ENCODE results near the gene CA10. TPM values are rescaled to one million over a fixed set of nuclear protein-coding genes. Genes with fewer than 3 reads are reported as not detected.

Gene CA10
- total and polyA plus RNA-seq, 2 donors (not counting 3 experiments of a cell fraction or from before 2014, with no cell fraction given) = not detected

GRCh38 chr17:52181782-52182181, 23.3 kb upstream of the CA10 start:
- BruUV-seq (replicated peaks) = no TSS peak
- H3K27ac ChIP-seq (ENCODE audit: insufficient read depth, low read depth, low read length) = no peak overlapping the region
- no peaks in the 10 kb centered on the region for H3K9me1 ChIP-seq (replicated peaks; ENCODE audit: control insufficient read depth, extremely low read depth, insufficient read depth, low read length)
- DNase-seq (ENCODE audit: low read depth, low spot score) (no peak), FAIRE-seq (no peak)
- no peaks in the 10 kb centered on the region for H3K79me2 ChIP-seq (ENCODE audit: control insufficient read depth, insufficient read depth, low read length)
- no peaks in the 10 kb centered on the region for H3K4me1 ChIP-seq (ENCODE audit: control insufficient read depth, extremely low read depth, insufficient read depth, low read length)
- no peak for TF ChIP-seq MAX (IDR thresholded peaks at IDR 0.05; ENCODE audit: insufficient read depth, insufficient read length)
- no peak for TF ChIP-seq POLR2A (IDR thresholded peaks at IDR 0.05; ENCODE audit: low read depth, low read length)
- TF ChIP-seq GATA2 (IDR thresholded peaks at IDR 0.05; ENCODE audit: insufficient read depth, insufficient read length, low read depth, low read length) = no peak
- no peak for TF ChIP-seq EZH2 (IDR thresholded peaks at IDR 0.05; ENCODE audit: borderline replicate concordance, low read depth, low read length, severe bottlenecking)
- no peak for TF ChIP-seq POLR2AphosphoS5 (IDR thresholded peaks at IDR 0.05; ENCODE audit: insufficient read depth, low read depth, low read length)
- no peak for TF ChIP-seq FOS (IDR thresholded peaks at IDR 0.05; ENCODE audit: borderline replicate concordance, insufficient read depth, low read length)
- TF ChIP-seq MYC (IDR thresholded peaks at IDR 0.05; ENCODE audit: low read depth, low read length) = no peak
- no peak for TF ChIP-seq CTCF (IDR thresholded peaks at IDR 0.05; ENCODE audit: extremely low read depth in 1 of 2, insufficient read depth in 1 of 2, low read depth in 1 of 2, low read length in 2 of 2)
- no peak for TF ChIP-seq JUN (IDR thresholded peaks at IDR 0.05; ENCODE audit: borderline replicate concordance, insufficient read depth, insufficient read length, low read depth)
- no peaks in the 10 kb centered on the region for H3K9me3 ChIP-seq (replicated peaks; ENCODE audit: control insufficient read depth, insufficient read depth, low read length)
- no peaks in the 10 kb centered on the region for H3K27me3 ChIP-seq (ENCODE audit: control insufficient read depth in 2 of 2, insufficient read depth in 2 of 2, low read length in 2 of 2)
- no peak overlapping the region for H2AFZ ChIP-seq (ENCODE audit: low read depth, low read length)
- H3K9ac ChIP-seq (replicated peaks; ENCODE audit: extremely low read depth, insufficient read depth, low read length) = no peak overlapping the region
- CTCF ChIA-PET = no interaction called here
- intact Hi-C loops (cut with micrococcal nuclease) = no loop called here
- H3K36me3 ChIP-seq (ENCODE audit: control insufficient read depth in 2 of 2, extremely low read depth in 1 of 2, insufficient read depth in 2 of 2, low read length in 2 of 2) = no peaks in the 10 kb centered on the region
- no peaks in the 10 kb centered on the region for H4K20me1 ChIP-seq (replicated peaks; ENCODE audit: control insufficient read depth, extremely low read depth, insufficient read depth, low read length)
- H3K4me2 ChIP-seq (ENCODE audit: insufficient read depth, low read length) = no peak overlapping the region
- no peak overlapping the region for H3K4me3 ChIP-seq (replicated peaks in 1 of 3; ENCODE audit: insufficient read depth in 1 of 3, low read depth in 1 of 3, low read length in 3 of 3)
- POLR2A ChIA-PET = no interaction called here
- dilution Hi-C loops (cut with MboI; ENCODE audit: extremely low pct_ligation_motif_present, low sequenced_read_pairs) = no loop called here
